ENCODE data around the gene CCDC57. TPM values are rescaled to one million over a fixed set of nuclear protein-coding genes. Genes with fewer than 3 reads are reported as not detected.
"Not testable (repeated sequence)": the region's sequence is repeated elsewhere in the genome, so short reads cannot be mapped to it uniquely, and the experiment has no call there.

The CCDC57 gene
- polyA plus RNA-seq, 3 donors = 17.1 to 43.8 (median 20.1) TPM

DNA sequence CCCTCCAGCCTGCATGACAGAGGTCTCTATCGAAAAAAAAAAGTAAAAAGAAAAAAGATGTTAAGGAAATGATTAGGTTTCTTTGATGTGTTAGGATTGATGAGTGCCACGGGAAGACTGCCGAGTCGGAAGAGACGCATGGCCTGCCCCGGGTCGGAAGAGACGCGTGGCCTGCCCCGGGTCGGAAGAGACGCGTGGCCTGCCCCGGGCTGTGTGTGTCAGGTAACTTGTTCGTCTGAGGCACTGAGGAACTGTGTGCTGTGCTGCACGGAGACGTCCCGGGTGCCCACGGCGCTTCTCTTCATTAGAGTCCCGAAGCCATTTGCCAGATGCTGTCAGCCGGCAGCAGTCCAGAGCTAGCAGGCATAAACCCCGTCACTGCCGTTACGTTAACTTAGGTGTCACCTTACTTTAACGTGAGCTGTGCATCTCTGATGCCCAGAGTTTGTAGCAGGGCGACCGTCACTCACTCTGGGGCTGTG, 74.1 kb downstream of the CCDC57 start:
- no peak overlapping the region for H3K4me3 ChIP-seq (replicated peaks in 1 of 3; ENCODE audit: low read depth in 2 of 3, low read length in 3 of 3)
- Mint-ChIP-seq H3K4me1 (no peaks in the 10 kb centered on the region), H3K27me3 (ENCODE audit: low read depth in 3 of 3) (peaks cover 0 to 2% (median 0%) of the 10 kb centered on the region in 3 donors), H3K9me3 (peaks cover 0 to 6% (median 0%) of the 10 kb centered on the region in 7 donors), H3K4me3 (no peak overlapping the region), H3K36me3 (peaks cover 4% of the 10 kb centered on the region in 2 donors), H3K27ac (no peak overlapping the region)
- H3K4me1 ChIP-seq (ENCODE audit: control insufficient read depth in 1 of 2, insufficient read depth in 2 of 2, low read length in 2 of 2) = no peaks in the 10 kb centered on the region
- H2AFZ ChIP-seq (ENCODE audit: insufficient read depth, low read depth, low read length, poor library complexity, severe bottlenecking) = no peak overlapping the region
- TF ChIP-seq, protein P1, sequence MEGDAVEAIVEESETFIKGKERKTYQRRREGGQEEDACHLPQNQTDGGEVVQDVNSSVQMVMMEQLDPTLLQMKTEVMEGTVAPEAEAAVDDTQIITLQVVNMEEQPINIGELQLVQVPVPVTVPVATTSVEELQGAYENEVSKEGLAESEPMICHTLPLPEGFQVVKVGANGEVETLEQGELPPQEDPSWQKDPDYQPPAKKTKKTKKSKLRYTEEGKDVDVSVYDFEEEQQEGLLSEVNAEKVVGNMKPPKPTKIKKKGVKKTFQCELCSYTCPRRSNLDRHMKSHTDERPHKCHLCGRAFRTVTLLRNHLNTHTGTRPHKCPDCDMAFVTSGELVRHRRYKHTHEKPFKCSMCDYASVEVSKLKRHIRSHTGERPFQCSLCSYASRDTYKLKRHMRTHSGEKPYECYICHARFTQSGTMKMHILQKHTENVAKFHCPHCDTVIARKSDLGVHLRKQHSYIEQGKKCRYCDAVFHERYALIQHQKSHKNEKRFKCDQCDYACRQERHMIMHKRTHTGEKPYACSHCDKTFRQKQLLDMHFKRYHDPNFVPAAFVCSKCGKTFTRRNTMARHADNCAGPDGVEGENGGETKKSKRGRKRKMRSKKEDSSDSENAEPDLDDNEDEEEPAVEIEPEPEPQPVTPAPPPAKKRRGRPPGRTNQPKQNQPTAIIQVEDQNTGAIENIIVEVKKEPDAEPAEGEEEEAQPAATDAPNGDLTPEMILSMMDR (IDR thresholded peaks at IDR 0.05) = no peak
- WGBS (ENCODE audit: insufficient coverage) = 95% methylated on average over 28 of the region's 28 CpGs
- no peaks in the 10 kb centered on the region for H3K27me3 ChIP-seq (ENCODE audit: control insufficient read depth in 2 of 2, insufficient read depth in 2 of 2, low read length in 2 of 2)
- H3K36me3 ChIP-seq (replicated peaks in 1 of 2; ENCODE audit: control insufficient read depth in 1 of 2, insufficient read depth in 2 of 2, low read length in 2 of 2) = no peaks in the 10 kb centered on the region
- intact Hi-C loops (cut with micrococcal nuclease) = no loop called here
- no peak overlapping the region for H3K9ac ChIP-seq (ENCODE audit: insufficient read depth, low read length, poor library complexity, severe bottlenecking)
- H4K20me1 ChIP-seq (ENCODE audit: insufficient read depth, low read length) = no peaks in the 10 kb centered on the region
- H3K79me2 ChIP-seq (ENCODE audit: insufficient read depth, low read length) = no peaks in the 10 kb centered on the region
- no peaks in the 10 kb centered on the region for H3K9me3 ChIP-seq (replicated peaks in 1 of 2; ENCODE audit: control insufficient read depth in 1 of 2, insufficient read depth in 1 of 2, low read length in 2 of 2)
- no peak for DNase-seq
- no peak overlapping the region for H3K4me2 ChIP-seq (replicated peaks; ENCODE audit: extremely low read depth, low read length, poor library complexity, severe bottlenecking)
- H3K27ac ChIP-seq (ENCODE audit: low read depth in 1 of 2, low read length in 2 of 2) = no peak overlapping the region

DNA sequence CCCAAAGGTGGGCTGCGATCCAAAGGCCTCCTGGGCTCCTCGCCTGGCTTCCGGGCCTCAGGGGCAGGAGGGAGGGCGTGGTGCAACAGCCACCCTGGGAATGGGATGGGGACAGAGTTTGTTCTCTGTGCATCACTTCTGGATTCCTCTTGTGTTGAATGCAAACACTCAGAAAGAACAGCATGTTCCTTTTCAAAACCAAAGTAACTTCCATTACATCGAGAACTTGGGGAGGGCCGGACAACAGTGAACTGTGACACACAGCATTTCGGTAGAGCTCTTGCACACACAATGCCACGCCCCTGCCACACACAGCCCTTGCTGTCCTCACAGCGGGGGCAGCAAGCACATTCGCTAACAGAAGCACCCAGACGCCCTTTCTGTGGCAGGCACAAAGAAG, 78.5 kb downstream of the CCDC57 start:
- H3K27me3 Mint-ChIP-seq (ENCODE audit: low read depth in 3 of 3) = no peaks in the 10 kb centered on the region
- H3K4me3 Mint-ChIP-seq = no peak overlapping the region
- WGBS (ENCODE audit: insufficient coverage) = 98% methylated on average over 7 of the region's 11 CpGs

DNA sequence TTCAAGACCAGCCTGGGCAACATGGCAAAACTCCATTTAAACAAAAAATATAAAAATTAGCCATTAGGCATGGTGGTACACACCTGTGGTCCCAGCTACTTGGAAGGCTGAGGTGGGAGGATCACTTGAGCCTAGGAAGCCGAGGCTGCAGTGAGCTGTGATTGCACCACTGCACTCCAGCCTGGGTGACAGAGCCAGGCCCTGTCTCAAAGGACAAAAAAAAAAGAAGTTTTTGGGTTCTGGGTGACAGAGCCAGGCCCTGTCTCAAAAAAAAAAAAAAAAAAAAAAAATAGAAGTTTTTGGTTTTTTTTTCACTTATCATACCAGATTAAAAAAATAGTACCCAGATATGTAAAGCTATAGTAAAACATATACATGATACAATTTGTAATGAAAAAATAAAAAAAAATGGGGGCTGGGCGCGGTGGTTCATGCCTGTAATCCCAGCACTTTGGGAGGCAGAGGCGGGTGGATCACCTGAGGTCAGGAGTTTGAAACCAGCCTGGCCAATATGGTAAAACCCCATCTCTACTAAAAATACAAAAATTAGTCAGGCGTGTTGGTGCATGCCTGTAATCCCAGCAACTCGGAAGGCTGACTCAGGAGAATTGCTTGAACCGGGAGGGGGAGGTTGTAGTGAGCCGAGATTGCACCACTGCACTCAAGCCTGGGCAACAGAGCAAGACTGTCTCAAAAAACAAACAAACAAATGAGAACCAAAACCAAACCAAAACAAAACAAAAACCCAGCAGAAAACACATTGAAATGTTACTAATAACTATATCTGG, 79.3 kb downstream of the CCDC57 start:
- WGBS (ENCODE audit: insufficient coverage) = 67% methylated on average over 1 of the region's 8 CpGs
- H3K36me3 Mint-ChIP-seq; H3K4me1 ChIP-seq (ENCODE audit: control insufficient read depth in 1 of 2, insufficient read depth in 2 of 2, low read length in 2 of 2); H3K27ac ChIP-seq (ENCODE audit: low read depth in 1 of 2, low read length in 2 of 2); H3K9me3 Mint-ChIP-seq; DNase-seq; H3K79me2 ChIP-seq (ENCODE audit: insufficient read depth, low read length); H4K20me1 ChIP-seq (ENCODE audit: insufficient read depth, low read length); H3K4me3 ChIP-seq (replicated peaks in 1 of 3; ENCODE audit: low read depth in 2 of 3, low read length in 3 of 3); H2AFZ ChIP-seq (ENCODE audit: insufficient read depth, low read depth, low read length, poor library complexity, severe bottlenecking); H3K4me2 ChIP-seq (replicated peaks; ENCODE audit: extremely low read depth, low read length, poor library complexity, severe bottlenecking); H3K4me1 Mint-ChIP-seq; intact Hi-C loops (cut with micrococcal nuclease); H3K27me3 ChIP-seq (ENCODE audit: control insufficient read depth in 2 of 2, insufficient read depth in 2 of 2, low read length in 2 of 2); H3K9me3 ChIP-seq (replicated peaks in 1 of 2; ENCODE audit: control insufficient read depth in 1 of 2, insufficient read depth in 1 of 2, low read length in 2 of 2); H3K27me3 Mint-ChIP-seq (ENCODE audit: low read depth in 3 of 3); H3K36me3 ChIP-seq (replicated peaks in 1 of 2; ENCODE audit: control insufficient read depth in 1 of 2, insufficient read depth in 2 of 2, low read length in 2 of 2); H3K9ac ChIP-seq (ENCODE audit: insufficient read depth, low read length, poor library complexity, severe bottlenecking); H3K4me3 Mint-ChIP-seq: not testable (repeated sequence)
- H3K27ac Mint-ChIP-seq = peak overlapping the region in 1 of 7 donors; percentile 45

More for the DNA sequence above, 78.5 kb downstream of the CCDC57 start:
- no peak overlapping the region for H3K27ac Mint-ChIP-seq
- H4K20me1 ChIP-seq (ENCODE audit: insufficient read depth, low read length) = no peaks in the 10 kb centered on the region
- H3K4me2 ChIP-seq (replicated peaks; ENCODE audit: extremely low read depth, low read length, poor library complexity, severe bottlenecking) = no peak overlapping the region
- H3K36me3 ChIP-seq (replicated peaks in 1 of 2; ENCODE audit: control insufficient read depth in 1 of 2, insufficient read depth in 2 of 2, low read length in 2 of 2) = no peaks in the 10 kb centered on the region
- H3K27me3 ChIP-seq (ENCODE audit: control insufficient read depth in 2 of 2, insufficient read depth in 2 of 2, low read length in 2 of 2) = no peaks in the 10 kb centered on the region
- H3K9me3 Mint-ChIP-seq = peaks cover 0 to 6% (median 0%) of the 10 kb centered on the region in 7 donors
- TF ChIP-seq, protein P1 (IDR thresholded peaks at IDR 0.05) = no peak
- no peak overlapping the region for H2AFZ ChIP-seq (ENCODE audit: insufficient read depth, low read depth, low read length, poor library complexity, severe bottlenecking)
- no peaks in the 10 kb centered on the region for H3K4me1 Mint-ChIP-seq
- H3K4me3 ChIP-seq (replicated peaks in 1 of 3; ENCODE audit: low read depth in 2 of 3, low read length in 3 of 3) = no peak overlapping the region
- H3K9me3 ChIP-seq (replicated peaks in 1 of 2; ENCODE audit: control insufficient read depth in 1 of 2, insufficient read depth in 1 of 2, low read length in 2 of 2) = no peaks in the 10 kb centered on the region
- no peaks in the 10 kb centered on the region for H3K4me1 ChIP-seq (ENCODE audit: control insufficient read depth in 1 of 2, insufficient read depth in 2 of 2, low read length in 2 of 2)
- peaks cover 2 to 4% of the 10 kb centered on the region in 2 donors for H3K36me3 Mint-ChIP-seq
- intact Hi-C loops (cut with micrococcal nuclease) = no loop called here
- no peaks in the 10 kb centered on the region for H3K79me2 ChIP-seq (ENCODE audit: insufficient read depth, low read length)
- H3K9ac ChIP-seq (ENCODE audit: insufficient read depth, low read length, poor library complexity, severe bottlenecking) = no peak overlapping the region
- DNase-seq = no peak
- no peak overlapping the region for H3K27ac ChIP-seq (ENCODE audit: low read depth in 1 of 2, low read length in 2 of 2)

All from CD14-positive monocyte (primary cell).